Measurements from ENCODE around the gene ELP2.

DNA sequence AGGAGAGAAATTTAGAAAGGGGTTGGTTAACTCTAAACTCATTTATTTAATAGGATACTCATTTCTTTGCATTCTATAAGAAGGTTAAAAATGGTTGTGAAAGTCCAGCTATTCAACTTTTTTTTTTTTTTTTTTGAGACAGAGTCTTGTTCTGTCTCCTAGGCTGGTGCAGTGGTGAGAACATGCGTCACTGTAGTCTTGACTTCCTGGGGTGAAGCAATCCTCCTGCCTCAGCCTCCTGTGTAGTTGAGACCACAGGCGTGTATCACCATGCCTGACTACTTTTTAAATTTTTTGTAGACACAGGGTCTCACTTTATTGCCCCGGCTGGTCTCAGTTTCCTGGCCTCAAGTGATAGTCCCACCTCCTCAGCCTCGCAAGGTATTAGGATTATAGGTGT, 11.9 kb downstream of the ELP2 start:
- TF ChIP-seq, protein P1, sequence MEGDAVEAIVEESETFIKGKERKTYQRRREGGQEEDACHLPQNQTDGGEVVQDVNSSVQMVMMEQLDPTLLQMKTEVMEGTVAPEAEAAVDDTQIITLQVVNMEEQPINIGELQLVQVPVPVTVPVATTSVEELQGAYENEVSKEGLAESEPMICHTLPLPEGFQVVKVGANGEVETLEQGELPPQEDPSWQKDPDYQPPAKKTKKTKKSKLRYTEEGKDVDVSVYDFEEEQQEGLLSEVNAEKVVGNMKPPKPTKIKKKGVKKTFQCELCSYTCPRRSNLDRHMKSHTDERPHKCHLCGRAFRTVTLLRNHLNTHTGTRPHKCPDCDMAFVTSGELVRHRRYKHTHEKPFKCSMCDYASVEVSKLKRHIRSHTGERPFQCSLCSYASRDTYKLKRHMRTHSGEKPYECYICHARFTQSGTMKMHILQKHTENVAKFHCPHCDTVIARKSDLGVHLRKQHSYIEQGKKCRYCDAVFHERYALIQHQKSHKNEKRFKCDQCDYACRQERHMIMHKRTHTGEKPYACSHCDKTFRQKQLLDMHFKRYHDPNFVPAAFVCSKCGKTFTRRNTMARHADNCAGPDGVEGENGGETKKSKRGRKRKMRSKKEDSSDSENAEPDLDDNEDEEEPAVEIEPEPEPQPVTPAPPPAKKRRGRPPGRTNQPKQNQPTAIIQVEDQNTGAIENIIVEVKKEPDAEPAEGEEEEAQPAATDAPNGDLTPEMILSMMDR (IDR thresholded peaks at IDR 0.05), result no peak
- TF ChIP-seq ZFX (IDR thresholded peaks at IDR 0.05; ENCODE audit: borderline replicate concordance), result no peak

All from 22Rv1 (cell line).